ENCODE measurements around the gene PTGER4.
"Not testable (repeated sequence)": the region's sequence is repeated elsewhere in the genome, so short reads cannot be mapped to it uniquely, and the experiment has no call there.

The PTGER4 gene

DNA sequence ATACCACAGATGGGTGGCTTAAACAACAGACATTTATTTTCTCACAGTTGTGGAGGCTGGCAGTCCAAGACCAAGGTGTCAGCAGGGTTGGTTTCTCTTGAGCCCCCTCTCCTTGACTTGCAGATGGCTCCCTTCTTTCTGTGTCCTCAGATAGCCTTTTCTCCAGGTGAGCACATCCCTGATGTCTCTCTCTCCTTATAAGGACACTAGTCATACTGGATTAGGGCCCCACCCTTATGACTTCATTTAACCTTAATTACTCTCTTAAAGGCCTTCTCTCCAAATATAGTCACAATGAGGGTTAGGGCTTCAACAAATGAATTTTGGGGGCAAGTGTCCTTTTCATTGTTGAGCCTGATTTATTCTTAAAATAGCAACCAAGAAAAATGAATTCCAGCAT lies 14.7 kb downstream of the PTGER4 start:
- no peak for DNase-seq

DNA sequence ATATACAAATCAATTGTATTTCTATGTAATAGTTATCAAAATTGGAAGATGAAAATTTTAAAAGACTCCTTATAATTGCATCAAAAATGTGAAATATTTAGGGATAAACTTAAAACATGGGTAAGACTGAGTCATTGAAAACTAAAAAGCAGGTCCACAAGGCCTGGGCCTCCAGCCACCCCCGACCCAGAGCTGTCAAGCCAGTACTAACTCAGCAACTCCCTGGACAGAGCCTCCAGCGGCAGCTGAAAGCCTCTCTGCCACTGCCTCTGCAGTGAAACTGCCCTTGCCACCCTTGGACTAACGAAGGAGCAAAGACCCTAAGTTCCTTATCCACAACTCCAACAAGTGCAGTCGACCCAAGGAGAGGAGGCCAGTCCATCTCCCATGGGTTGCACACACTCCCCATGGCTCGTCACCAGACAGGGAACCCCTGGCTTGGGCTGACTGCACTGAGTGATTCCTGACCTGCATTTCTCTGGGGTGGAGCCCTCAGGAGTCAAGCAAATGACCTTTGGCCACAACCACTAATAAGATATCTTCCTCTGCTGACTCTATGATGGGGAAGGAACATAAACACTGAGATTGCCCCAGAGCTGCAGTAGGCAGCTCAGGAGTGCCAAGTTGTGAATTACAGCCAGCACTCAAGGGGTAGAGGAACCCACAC lies 20.5 kb downstream of the PTGER4 start:
- no peak for DNase-seq

DNA sequence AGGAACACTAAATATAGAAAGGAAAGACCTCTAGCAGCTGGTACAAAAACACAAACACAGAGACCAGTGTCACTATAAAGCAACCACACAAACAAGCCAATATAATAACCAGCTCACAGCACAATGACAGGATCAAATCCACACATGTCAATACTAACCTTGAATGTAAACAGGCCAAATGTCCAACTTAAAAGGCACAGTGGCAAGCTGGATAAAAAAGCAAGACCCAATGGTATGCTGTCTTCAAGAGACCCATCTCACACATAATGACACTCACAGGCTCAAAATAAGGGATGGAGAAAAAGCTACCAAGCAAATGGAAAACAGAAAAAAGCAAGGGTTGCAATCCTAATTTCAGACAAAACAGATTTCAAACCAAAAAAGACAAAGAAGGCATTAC lies 22.3 kb downstream of the PTGER4 start:
- not testable (repeated sequence) for DNase-seq

DNA sequence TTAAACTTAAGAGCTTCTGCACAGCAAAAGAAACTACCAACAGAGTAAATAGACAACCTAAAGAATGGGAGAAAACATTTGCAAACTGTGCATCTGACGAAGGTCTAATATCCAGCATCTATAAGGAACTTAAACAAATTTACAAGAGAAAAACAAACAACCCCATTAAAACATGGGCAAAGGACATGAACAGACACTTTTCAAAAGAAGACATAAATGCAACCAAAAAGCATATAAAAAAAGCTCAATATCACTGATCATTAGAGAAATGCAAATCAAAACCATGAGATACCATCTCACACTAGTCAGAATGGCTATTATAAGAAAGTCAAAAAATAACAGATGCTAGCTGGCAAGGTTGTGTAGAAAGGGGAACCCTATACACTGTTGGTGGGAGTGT lies 25.8 kb downstream of the PTGER4 start:
- not testable (repeated sequence) for DNase-seq

DNA sequence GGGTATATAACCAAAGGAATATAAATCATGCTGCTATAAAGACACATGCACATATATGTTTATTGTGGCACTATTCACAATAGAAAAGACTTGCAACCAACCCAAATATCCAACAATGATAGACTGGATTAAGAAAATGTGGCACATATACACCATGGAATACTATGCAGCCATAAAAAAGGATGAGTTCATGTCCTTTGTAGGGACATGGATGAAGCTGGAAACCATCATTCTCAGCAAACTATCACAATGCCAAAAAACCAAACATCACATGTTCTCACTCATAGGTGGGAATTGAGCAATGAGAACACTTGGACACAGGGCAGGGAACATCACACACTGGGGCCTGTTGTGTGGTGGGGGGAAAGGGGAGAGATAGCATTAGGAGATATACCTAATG lies 30.9 kb downstream of the PTGER4 start:
- not testable (repeated sequence) for DNase-seq

DNA sequence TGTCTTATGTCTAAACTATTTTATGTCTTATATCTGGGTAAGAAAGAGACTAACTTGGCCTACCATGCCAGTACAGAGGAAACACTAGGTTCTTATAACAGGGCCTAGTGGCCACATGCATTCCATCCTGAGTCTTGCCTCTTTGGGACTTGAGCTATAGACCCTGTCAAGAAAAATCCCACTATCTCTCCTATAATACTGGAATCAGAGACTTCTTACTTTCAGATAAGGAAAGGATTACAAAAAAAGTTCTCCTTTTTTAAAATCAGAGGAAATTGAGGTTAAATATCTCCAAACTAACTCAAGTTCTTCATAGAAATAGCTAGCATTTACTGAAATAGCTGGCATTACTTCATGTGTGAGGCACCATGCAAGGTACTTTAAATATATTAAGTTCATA lies 34.3 kb downstream of the PTGER4 start:
- no peak for DNase-seq

DNA sequence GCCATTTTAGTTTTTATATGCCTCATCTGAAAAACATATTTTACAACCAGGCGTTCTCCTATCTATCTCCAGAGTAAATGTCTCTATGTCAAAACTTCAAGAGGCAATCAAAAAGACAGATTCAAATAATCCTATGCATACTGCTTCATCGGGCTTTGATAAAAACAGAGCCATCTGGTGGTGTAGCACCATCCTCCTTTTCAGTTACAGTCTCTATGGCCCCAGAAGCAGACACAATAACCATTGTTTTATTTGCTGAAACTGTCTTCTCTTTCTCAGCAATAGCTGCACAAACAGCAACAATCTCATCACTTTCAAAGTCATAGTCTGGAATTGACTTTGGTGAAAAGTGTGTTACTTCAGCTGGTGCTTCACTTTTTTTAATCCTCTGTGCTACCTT lies 36.3 kb downstream of the PTGER4 start:
- DNase-seq: no peak

DNA sequence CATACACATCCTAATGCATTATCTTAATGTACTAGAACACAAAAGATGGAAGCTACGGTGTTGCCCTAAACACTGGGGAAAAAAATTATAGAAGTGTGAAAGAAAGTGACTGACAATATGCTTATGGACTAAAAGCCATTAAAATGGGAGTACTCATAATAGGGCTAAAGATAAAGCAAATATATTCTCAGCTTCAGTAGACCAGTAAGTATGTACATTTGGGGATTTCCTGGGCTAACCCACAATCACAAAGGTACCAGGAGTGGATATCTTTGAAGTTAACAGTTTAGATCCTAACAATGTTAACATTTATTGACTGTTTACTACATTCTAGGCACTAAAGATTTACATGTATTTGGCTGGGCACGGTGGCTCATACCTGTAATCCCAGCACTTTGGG lies 36.9 kb downstream of the PTGER4 start:
- DNase-seq: no peak

DNA sequence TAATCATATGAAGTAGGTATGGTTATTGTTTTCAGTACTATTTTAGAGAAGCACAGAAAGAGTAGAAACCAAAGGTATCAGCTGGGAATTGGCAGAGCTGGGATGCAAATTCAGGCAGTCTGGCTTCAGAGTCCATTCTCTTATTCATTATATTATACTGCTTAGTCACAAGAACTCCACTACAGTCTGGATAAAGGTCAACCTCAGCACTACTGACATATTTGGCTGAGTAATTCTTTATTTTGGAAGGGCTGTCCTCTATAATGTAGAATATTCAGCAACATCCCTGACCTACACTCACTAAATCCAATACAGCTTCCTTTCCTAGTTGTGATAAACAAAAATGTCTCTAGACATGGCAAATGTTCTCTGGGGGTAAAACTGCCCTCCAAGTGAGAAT lies 37.6 kb downstream of the PTGER4 start:
- no peak for DNase-seq

DNA sequence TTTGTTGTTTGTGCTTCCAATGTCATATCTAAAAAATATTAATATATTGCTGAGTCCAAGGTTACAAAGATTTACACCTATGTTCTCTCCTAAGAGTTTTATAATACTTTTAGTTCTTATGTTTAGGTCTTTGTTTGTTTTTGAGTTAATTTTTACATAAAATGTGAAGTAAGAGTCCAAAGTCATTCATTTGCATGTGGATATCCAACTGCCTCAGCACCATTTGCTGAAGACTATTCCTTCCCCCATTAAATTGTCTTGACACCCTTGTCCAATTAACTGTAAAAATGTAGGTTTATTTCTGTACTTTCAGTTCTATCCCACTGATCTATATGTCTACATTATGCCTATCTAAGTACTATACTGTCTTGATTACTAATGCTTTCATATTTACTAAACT lies 40.4 kb downstream of the PTGER4 start:
- DNase-seq: no peak

DNA sequence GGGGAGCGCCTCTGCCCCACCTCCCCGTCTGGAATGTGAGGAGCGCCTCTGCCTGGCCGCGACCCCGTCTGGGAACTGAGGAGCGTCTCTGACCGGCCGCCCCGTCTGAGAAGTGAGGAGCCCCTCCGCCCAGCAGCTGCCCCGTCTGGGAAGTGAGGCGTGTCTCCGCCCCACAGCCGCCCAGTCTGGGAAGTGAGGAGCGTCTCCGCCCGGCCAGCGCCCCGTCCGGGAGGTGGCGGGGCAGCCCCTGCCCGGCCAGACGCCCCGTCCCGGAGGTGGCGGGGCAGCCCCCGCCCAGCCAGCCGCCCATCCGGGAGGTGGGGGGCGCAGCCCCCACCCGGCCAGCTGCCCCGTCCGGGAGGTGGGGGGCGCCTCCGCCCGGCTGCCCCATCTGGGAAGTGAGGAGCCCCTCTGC lies 42.8 kb downstream of the PTGER4 start:
- DNase-seq: not testable (repeated sequence)

DNA sequence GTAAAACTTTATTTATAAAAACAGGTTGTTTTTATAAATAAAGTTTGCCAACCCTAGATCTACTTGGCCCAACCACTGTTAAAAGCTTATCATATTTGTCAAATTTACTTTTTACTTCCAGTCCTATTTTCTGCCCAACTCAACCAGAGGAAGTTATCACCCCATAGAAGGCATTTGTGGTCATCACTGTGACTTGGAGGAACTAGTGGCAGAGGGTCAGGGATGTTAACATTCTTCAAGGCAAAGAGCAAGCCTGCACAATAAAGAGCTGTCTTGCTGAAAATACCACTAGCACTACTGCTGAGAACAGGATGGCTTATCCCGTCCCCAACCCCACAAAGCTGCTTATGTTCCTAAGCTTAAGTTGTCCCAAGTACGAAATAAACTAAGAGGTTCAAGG lies 53.7 kb downstream of the PTGER4 start:
- DNase-seq: no peak

DNA sequence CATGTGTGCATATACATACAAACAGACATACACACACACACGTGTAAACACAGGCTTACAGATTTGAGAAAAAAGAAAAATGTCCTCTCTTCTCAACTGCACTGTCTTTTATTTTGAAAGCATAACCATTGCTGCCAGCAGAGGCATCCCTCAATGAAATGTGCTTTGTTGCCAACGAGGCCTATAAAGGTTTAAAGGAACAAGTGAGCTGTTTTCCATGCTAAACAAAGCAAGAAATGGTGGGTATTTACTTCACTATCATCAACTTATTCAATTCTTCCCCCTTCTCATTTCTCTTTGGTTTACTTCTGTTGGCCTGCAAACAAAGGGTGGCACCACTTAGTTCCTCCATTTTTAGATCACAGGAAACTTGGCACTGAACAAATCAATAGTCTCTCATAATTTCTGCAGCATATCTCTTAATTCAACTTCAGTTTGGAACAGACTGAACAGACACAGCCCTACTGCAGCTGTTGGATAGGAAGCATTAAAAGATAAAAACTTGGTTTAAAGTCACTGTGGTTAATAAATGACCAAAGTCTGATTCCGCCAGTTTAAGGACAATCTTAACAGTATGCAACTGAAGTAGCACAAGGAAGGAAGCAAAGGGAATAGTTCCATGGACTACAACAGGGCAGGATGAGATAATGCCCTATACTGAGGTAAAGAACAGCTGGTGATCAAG lies 54.3 kb downstream of the PTGER4 start:
- no peak for DNase-seq

DNA sequence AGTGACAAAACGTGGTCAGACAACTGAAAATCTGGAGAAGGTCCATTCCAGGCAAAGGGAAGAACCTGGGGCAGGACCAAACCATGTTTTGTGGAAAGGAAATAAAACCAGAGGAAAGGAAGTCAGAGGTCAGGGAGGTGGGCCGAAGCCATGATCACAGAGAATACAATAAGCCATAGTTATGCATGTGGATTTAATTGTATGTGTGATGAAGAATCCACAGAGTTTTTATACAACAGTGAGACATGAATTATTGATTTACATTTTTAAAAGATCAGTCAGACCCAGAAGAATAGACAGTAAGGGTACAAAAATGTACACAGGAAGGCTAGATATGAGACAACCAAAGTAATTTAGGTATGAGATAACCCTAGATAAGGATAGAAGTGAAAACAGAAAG lies 55.3 kb downstream of the PTGER4 start:
- no peak for DNase-seq

DNA sequence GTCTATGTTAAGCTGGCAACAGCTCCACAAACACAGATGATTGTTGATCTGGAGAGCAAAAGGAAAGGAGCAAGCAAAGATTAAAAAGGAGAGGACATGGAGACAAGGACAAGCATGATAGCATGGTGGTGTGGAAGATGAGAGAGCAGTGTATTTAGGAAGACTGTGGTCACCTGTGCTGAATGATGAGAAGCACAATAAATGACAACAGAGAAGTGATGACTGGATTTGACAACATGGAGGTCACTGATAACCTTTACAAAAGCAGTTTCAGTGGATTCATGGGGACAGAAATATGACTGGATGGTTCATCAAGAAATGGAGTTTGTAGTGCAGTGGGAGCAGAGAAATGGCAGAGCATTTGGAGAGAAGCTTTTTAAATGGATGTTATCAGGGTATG lies 55.9 kb downstream of the PTGER4 start:
- no peak for DNase-seq

DNA sequence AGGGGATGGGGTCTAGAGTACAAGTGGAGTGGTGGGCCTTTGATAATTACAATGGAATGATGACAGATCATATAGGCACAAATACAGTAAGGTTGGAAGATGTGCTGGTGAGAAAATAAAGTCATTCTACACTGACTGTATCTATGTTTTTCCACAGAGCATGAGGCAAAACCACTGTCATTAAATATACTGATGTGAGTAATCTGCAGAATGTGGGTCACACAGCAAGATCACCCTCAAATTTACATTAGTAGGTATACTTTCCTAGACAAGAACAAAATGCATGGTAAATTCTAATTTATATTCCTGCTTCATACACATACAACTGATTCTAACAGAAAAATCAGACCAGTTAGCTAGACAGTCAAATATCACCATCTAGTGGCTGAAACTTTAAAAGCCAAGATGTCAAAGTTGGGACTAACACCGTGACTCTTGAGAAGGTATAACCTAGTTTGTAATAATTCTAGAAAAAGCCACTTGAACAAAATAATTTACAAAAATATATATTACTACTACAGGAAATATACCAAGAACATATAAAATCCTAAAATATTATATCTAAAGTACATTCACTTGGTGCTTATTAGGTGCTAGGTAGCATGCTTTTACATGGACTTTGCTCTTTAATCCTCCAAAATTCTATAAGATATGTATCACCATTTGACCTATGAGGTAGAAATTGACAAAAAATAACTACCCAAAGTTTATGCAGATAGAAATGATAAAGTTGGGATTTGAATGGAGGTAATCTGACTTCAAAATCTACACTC lies 56.6 kb downstream of the PTGER4 start:
- DNase-seq: no peak

DNA sequence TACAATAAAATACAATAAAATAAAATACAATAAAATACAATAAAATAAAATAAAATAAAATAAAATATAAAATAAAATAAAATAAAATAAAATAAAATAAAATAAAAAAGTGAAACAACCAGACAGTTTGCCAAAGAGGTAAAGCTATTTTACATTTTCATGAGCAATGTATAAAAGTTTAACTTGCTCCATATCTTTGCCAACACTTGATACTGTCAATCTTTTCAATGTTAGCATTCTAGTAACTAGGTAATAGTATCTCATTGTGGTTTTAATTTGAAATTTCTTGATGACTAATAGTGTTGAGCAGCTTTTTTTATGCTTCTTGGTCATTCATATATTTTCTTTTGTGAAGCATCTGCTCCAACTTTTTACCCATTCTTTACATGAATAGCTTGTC lies 58.8 kb downstream of the PTGER4 start:
- DNase-seq: no peak

Measured in NCI-H510A (cell line).